ENCODE measurements around the gene MSX2. TPM values are rescaled to one million over a fixed set of nuclear protein-coding genes. Genes with fewer than 3 reads are reported as not detected.

Gene MSX2
- total RNA-seq, 1 experiment from 2014 or later: 64.4 TPM

GRCh38 chr5:174732036-174733020 lies 7.9 kb downstream of the MSX2 start:
- H3K4me1 Mint-ChIP-seq (ENCODE audit: low read depth, unreplicated experiment): peaks cover 49% of the 10 kb centered on the region
- H3K9me3 Mint-ChIP-seq (ENCODE audit: unreplicated experiment): no peaks in the 10 kb centered on the region
- DNase-seq: no peak
- peaks cover 62% of the 10 kb centered on the region for H3K36me3 Mint-ChIP-seq (ENCODE audit: insufficient read depth, unreplicated experiment)
- no TSS peak for BruUV-seq (replicated peaks)
- TF ChIP-seq CTCF (IDR thresholded peaks at IDR 0.05; ENCODE audit: insufficient read depth in 1 of 2, low read depth in 1 of 2, low read length in 1 of 2, severe bottlenecking in 1 of 2, unreplicated experiment in 1 of 2): no peak
- peaks cover 51% of the 10 kb centered on the region for H3K4me1 ChIP-seq
- no peak overlapping the region for H3K4me3 Mint-ChIP-seq (ENCODE audit: unreplicated experiment)
- CTCF ChIA-PET: interaction anchor here (0.8 to 1.2 kb wide), 3 partner anchors 17 to 313 kb away, joined by 3 to 4 read pairs (median 3); no protein-coding TSS in a partner anchor
- H3K27me3 ChIP-seq (replicated peaks; ENCODE audit: control insufficient read depth, insufficient read depth, low read length): no peaks in the 10 kb centered on the region
- no peak overlapping the region for H3K4me3 ChIP-seq (ENCODE audit: low read depth, low read length)
- no peaks in the 10 kb centered on the region for H3K9me3 ChIP-seq
- peak overlapping the region; percentile 28 for H3K27ac Mint-ChIP-seq (ENCODE audit: unreplicated experiment)
- POLR2A ChIA-PET: no interaction called here
- no peaks in the 10 kb centered on the region for H3K27me3 Mint-ChIP-seq (ENCODE audit: insufficient read depth, unreplicated experiment)
- intact Hi-C loops (cut with micrococcal nuclease; ENCODE audit: unreplicated experiment): no loop called here
- no peaks in the 10 kb centered on the region; the same call in 1 of the 2 replicates for H3K36me3 ChIP-seq (ENCODE audit: control insufficient read depth, insufficient read depth, low read length)

GRCh38 chr5:174733091-174733690 lies 8.8 kb downstream of the MSX2 start:
- intact Hi-C loops (cut with micrococcal nuclease; ENCODE audit: unreplicated experiment): no loop called here
- Histone ChIP-seq H3K4me1 (peaks cover 42% of the 10 kb centered on the region), H3K27me3 (replicated peaks; ENCODE audit: control insufficient read depth, insufficient read depth, low read length) (no peaks in the 10 kb centered on the region), H3K36me3 (ENCODE audit: control insufficient read depth, insufficient read depth, low read length) (no peaks in the 10 kb centered on the region; the same call in 1 of the 2 replicates), H3K9me3 (no peaks in the 10 kb centered on the region), H3K4me3 (ENCODE audit: low read depth, low read length) (no peak overlapping the region)
- BruUV-seq (replicated peaks): no TSS peak
- Mint-ChIP-seq H3K4me3 (ENCODE audit: unreplicated experiment) (no peak overlapping the region), H3K9me3 (ENCODE audit: unreplicated experiment) (no peaks in the 10 kb centered on the region), H3K27me3 (ENCODE audit: insufficient read depth, unreplicated experiment) (no peaks in the 10 kb centered on the region), H3K27ac (ENCODE audit: unreplicated experiment) (peak overlapping the region; percentile 28), H3K36me3 (ENCODE audit: insufficient read depth, unreplicated experiment) (peaks cover 56% of the 10 kb centered on the region), H3K4me1 (ENCODE audit: low read depth, unreplicated experiment) (peaks cover 40% of the 10 kb centered on the region)
- no peak for DNase-seq
- ChIA-PET CTCF (interaction anchor here (0.8 to 1.2 kb wide), 2 partner anchors 16 to 314 kb away, joined by 3 to 4 read pairs; no protein-coding TSS in a partner anchor), POLR2A (no interaction called here)
- no peak for TF ChIP-seq CTCF (IDR thresholded peaks at IDR 0.05; ENCODE audit: insufficient read depth in 1 of 2, low read depth in 1 of 2, low read length in 1 of 2, severe bottlenecking in 1 of 2, unreplicated experiment in 1 of 2)

- H3K9me3 Mint-ChIP-seq (ENCODE audit: unreplicated experiment): no peaks in the 10 kb centered on the region
- ChIA-PET CTCF (no interaction called here), POLR2A (no interaction called here)
- H3K27ac Mint-ChIP-seq (ENCODE audit: unreplicated experiment): no peak overlapping the region
- no TSS peak for BruUV-seq (replicated peaks)
- no peak overlapping the region for H3K4me3 Mint-ChIP-seq (ENCODE audit: unreplicated experiment)
- Histone ChIP-seq H3K4me3 (ENCODE audit: low read depth, low read length) (no peak overlapping the region), H3K36me3 (ENCODE audit: control insufficient read depth, insufficient read depth, low read length) (no peaks in the 10 kb centered on the region; the same call in 1 of the 2 replicates), H3K27me3 (replicated peaks; ENCODE audit: control insufficient read depth, insufficient read depth, low read length) (no peaks in the 10 kb centered on the region), H3K9me3 (no peaks in the 10 kb centered on the region), H3K4me1 (peaks cover 36% of the 10 kb centered on the region)
- H3K4me1 Mint-ChIP-seq (ENCODE audit: low read depth, unreplicated experiment): peaks cover 34% of the 10 kb centered on the region
- DNase-seq: no peak
- no peaks in the 10 kb centered on the region for H3K27me3 Mint-ChIP-seq (ENCODE audit: insufficient read depth, unreplicated experiment)
- TF ChIP-seq CTCF (IDR thresholded peaks at IDR 0.05; ENCODE audit: insufficient read depth in 1 of 2, low read depth in 1 of 2, low read length in 1 of 2, severe bottlenecking in 1 of 2, unreplicated experiment in 1 of 2): no peak
- peaks cover 49% of the 10 kb centered on the region for H3K36me3 Mint-ChIP-seq (ENCODE audit: insufficient read depth, unreplicated experiment)
- intact Hi-C loops (cut with micrococcal nuclease; ENCODE audit: unreplicated experiment): no loop called here
These were observed 9.5 kb downstream of the MSX2 start for GRCh38 chr5:174733836-174734235.

Data from Caco-2 (cell line).